Measurements from ENCODE around the gene TTC34.
"Not testable (repeated sequence)": the region's sequence is repeated elsewhere in the genome, so short reads cannot be mapped to it uniquely, and the experiment has no call there.

Gene TTC34

GRCh38 chr1:2795926-2796325 is 5.6 kb downstream of the TTC34 start:
- DNase-seq, result no peak

GRCh38 chr1:2791027-2791760 is 10.3 kb downstream of the TTC34 start:
- no peak for DNase-seq

- no peak for DNase-seq
Measured at GRCh38 chr1:2789986-2790581, 11.4 kb downstream of the TTC34 start.

- DNase-seq, result no peak
Measured at GRCh38 chr1:2789164-2789985, 12.1 kb downstream of the TTC34 start.

GRCh38 chr1:2788506-2789163 is 12.9 kb downstream of the TTC34 start:
- no peak for DNase-seq

- no peak for DNase-seq
Measured at GRCh38 chr1:2787163-2787911, 14.2 kb downstream of the TTC34 start.

- DNase-seq, result peak; percentile 70
Measured at GRCh38 chr1:2786329-2787162, 14.9 kb downstream of the TTC34 start.

GRCh38 chr1:2785631-2786328 is 15.7 kb downstream of the TTC34 start:
- DNase-seq, result no peak

- no peak for DNase-seq
Measured at GRCh38 chr1:2784854-2785630, 16.5 kb downstream of the TTC34 start.

GRCh38 chr1:2783435-2784397 is 17.8 kb downstream of the TTC34 start:
- no peak for DNase-seq

GRCh38 chr1:2783069-2783434 is 18.4 kb downstream of the TTC34 start:
- no peak for DNase-seq

- DNase-seq, result no peak
Measured at GRCh38 chr1:2781627-2782026, 19.9 kb downstream of the TTC34 start.

- no peak for DNase-seq
Measured at GRCh38 chr1:2778220-2778592, 23.3 kb downstream of the TTC34 start.

GRCh38 chr1:2777424-2778219 is 23.9 kb downstream of the TTC34 start:
- no peak for DNase-seq

GRCh38 chr1:2775333-2775732 is 26.2 kb downstream of the TTC34 start:
- not testable (repeated sequence) for DNase-seq

- not testable (repeated sequence) for DNase-seq
Measured at GRCh38 chr1:2768052-2768451, 33.4 kb downstream of the TTC34 start.

- DNase-seq, result not testable (repeated sequence)
Measured at GRCh38 chr1:2759433-2759832, 42.1 kb downstream of the TTC34 start.

- DNase-seq, result not testable (repeated sequence)
Measured at GRCh38 chr1:2757519-2757918, 44.0 kb downstream of the TTC34 start.

Measured in CD4-positive, alpha-beta T cell treated with Interleukin-12 subunit alpha and Interleukin-12 subunit beta, for 1 hour (primary cell).